ENCODE measurements around the gene PLEKHA8. TPM values are rescaled to one million over a fixed set of nuclear protein-coding genes. Genes with fewer than 3 reads are reported as not detected.
"Not testable (repeated sequence)": the region's sequence is repeated elsewhere in the genome, so short reads cannot be mapped to it uniquely, and the experiment has no call there.

The PLEKHA8 gene
- polyA plus RNA-seq, 6 donors from 2014 or later = 1.1 to 4.1 (median 3.1) TPM

DNA sequence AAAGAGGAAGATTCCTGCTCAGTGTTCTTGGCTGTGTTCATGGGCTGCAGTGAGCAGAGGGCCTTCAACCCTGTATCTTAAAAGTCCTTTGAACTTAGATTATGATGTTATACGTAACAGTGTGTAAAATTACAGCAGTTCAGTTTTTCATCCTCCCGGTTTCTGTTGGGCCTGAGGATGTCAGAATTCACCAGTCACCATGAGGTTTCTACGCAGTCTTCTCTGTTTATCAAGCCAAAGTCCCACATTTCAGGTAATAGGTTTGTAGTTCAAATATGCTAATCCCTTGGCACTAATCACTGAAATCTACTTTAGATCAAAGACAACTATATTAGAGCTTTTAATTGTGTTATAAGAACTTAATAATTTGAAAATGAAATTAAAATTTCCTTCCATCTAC, 24.9 kb downstream of the PLEKHA8 start:
- no peaks in the 10 kb centered on the region for H3K9me3 Mint-ChIP-seq
- H3K4me1 Mint-ChIP-seq = no peaks in the 10 kb centered on the region
- peaks cover 12 to 14% of the 10 kb centered on the region in 2 donors for H3K36me3 Mint-ChIP-seq
- no peaks in the 10 kb centered on the region for H3K27me3 Mint-ChIP-seq
- H3K27ac Mint-ChIP-seq = no peak overlapping the region
- no peak for ATAC-seq (ENCODE audit: low read depth in 2 of 2)
- H3K4me3 Mint-ChIP-seq = no peak overlapping the region
- DNase-seq = no peak

- Mint-ChIP-seq H3K9me3 (no peaks in the 10 kb centered on the region), H3K4me3 (no peak overlapping the region), H3K36me3 (peaks cover 0 to 5% of the 10 kb centered on the region in 2 donors), H3K27ac (no peak overlapping the region), H3K27me3 (no peaks in the 10 kb centered on the region), H3K4me1 (peaks cover 8 to 20% (median 14%) of the 10 kb centered on the region in 3 donors)
- no peak for ATAC-seq (ENCODE audit: low read depth in 2 of 2)
- no peak for DNase-seq
These were observed 29.5 kb downstream of the PLEKHA8 start for GRCh38 chr7:30057741-30058140.

DNA sequence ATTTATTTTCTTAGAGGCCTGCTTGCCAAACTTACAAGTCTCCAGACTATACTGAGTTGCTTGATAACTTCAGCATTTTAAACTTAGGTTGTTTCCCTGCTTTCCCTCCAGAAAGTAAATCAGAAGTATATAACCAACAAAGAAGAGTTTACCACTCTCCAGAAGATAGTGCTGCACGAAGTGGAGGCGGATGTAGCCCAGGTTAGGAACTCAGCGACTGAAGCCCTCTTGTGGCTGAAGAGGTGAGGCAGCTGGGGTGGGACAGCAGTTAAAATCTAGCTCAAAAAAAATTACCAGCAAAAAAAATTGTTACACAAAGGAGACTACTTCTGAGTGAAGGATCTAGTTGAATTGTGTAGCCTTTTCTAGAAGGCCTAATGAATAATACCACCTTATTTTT, 33.6 kb downstream of the PLEKHA8 start:
- not testable (repeated sequence) for H3K27me3 Mint-ChIP-seq, H3K4me3 Mint-ChIP-seq, H3K9me3 Mint-ChIP-seq, H3K36me3 Mint-ChIP-seq
- peak; percentile 86 to 89 for ATAC-seq (ENCODE audit: low read depth in 2 of 2)
- peak; percentile 34 for DNase-seq
- H3K27ac Mint-ChIP-seq = peak overlapping the region in 1 of 6 donors; percentile 62
- H3K4me1 Mint-ChIP-seq = peaks cover 8 to 20% (median 15%) of the 10 kb centered on the region in 3 donors

DNA sequence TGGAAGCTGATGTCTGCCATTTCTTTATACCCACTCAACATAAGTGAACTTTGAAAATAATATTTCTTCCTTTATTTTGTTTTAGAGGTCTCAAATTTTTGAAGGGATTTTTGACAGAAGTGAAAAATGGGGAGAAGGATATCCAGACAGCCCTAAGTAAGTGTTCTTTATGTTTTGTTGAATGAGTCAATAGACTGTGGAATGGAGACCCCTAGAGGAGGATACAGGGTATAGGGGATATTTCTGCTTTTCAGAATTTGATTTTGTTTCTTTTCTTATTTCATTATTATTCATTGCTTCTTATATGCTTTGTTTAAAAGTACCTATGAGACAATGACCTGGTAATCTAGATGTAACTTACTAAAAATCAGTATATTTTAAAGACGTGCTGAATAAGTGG, 34.4 kb downstream of the PLEKHA8 start:
- ATAC-seq (ENCODE audit: low read depth in 2 of 2) (peak; percentile 62 to 73), DNase-seq (peak; percentile 33)
- peak overlapping the region in 1 of 6 donors; percentile 57 for H3K27ac Mint-ChIP-seq
- H3K27me3 Mint-ChIP-seq = no peaks in the 10 kb centered on the region
- peaks cover 0 to 1% of the 10 kb centered on the region in 2 donors for H3K36me3 Mint-ChIP-seq
- peaks cover 8 to 20% (median 15%) of the 10 kb centered on the region in 3 donors for H3K4me1 Mint-ChIP-seq
- peak overlapping the region in 1 of 8 donors; percentile 2 for H3K4me3 Mint-ChIP-seq
- H3K9me3 Mint-ChIP-seq = no peaks in the 10 kb centered on the region

- no peak for DNase-seq
- ATAC-seq (ENCODE audit: low read depth in 2 of 2) = no peak
- Mint-ChIP-seq H3K36me3 (peaks cover 0 to 4% of the 10 kb centered on the region in 2 donors), H3K4me1 (peaks cover 4 to 13% (median 8%) of the 10 kb centered on the region in 3 donors), H3K4me3 (no peak overlapping the region), H3K9me3 (no peaks in the 10 kb centered on the region), H3K27me3 (no peaks in the 10 kb centered on the region), H3K27ac (peak overlapping the region in 1 of 6 donors; percentile 44)
These were observed 37.5 kb downstream of the PLEKHA8 start for GRCh38 chr7:30065746-30066145.

GRCh38 chr7:30066687-30067086, 38.5 kb downstream of the PLEKHA8 start:
- DNase-seq (no peak), ATAC-seq (ENCODE audit: low read depth in 2 of 2) (no peak)
- Mint-ChIP-seq H3K27me3 (no peaks in the 10 kb centered on the region), H3K36me3 (peaks cover 8 to 9% of the 10 kb centered on the region in 2 donors), H3K9me3 (no peaks in the 10 kb centered on the region), H3K27ac (no peak overlapping the region), H3K4me1 (peaks cover 4 to 10% (median 8%) of the 10 kb centered on the region in 3 donors), H3K4me3 (no peak overlapping the region)

- no peaks in the 10 kb centered on the region for H3K4me1 Mint-ChIP-seq
- no peaks in the 10 kb centered on the region for H3K9me3 Mint-ChIP-seq
- H3K4me3 Mint-ChIP-seq = no peak overlapping the region
- no peak for ATAC-seq (ENCODE audit: low read depth in 2 of 2)
- H3K36me3 Mint-ChIP-seq = peaks cover 8 to 9% of the 10 kb centered on the region in 2 donors
- no peaks in the 10 kb centered on the region for H3K27me3 Mint-ChIP-seq
- no peak for DNase-seq
- no peak overlapping the region for H3K27ac Mint-ChIP-seq
These were observed 39.9 kb downstream of the PLEKHA8 start for GRCh38 chr7:30068117-30068516.

- H3K4me3 Mint-ChIP-seq = no peak overlapping the region
- H3K36me3 Mint-ChIP-seq = peaks cover 8 to 9% of the 10 kb centered on the region in 2 donors
- H3K27ac Mint-ChIP-seq = peak overlapping the region in 1 of 6 donors; percentile 9
These were observed 41.1 kb downstream of the PLEKHA8 start for GRCh38 chr7:30069096-30069867.

DNA sequence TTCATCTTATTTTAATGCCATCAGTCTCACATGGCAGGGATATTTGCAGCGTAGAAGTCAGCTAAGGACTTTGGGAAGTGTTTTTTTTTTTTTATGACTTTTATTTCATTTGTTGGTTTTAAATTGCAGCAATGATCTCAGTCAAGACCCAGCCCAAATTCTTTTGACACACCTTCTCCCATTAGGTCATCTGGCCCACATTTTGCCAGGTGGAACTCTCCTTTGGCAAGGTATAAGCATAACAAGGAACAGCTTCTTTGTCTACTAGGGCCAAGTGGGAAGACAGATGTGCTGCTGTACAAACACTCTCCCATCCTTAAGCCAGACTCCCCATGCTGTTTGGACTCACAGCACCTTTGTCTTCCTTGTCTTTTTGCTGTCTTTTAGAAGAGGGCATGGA, 41.8 kb downstream of the PLEKHA8 start:
- Mint-ChIP-seq H3K27ac (peak overlapping the region in 1 of 6 donors; percentile 11), H3K9me3 (no peaks in the 10 kb centered on the region), H3K27me3 (no peaks in the 10 kb centered on the region), H3K4me1 (no peaks in the 10 kb centered on the region), H3K4me3 (no peak overlapping the region), H3K36me3 (peaks cover 8 to 9% of the 10 kb centered on the region in 2 donors)
- DNase-seq (no peak), ATAC-seq (ENCODE audit: low read depth in 2 of 2) (no peak)

More at GRCh38 chr7:30069096-30069867, 41.1 kb downstream of the PLEKHA8 start:
- Mint-ChIP-seq H3K4me1 (no peaks in the 10 kb centered on the region), H3K27me3 (no peaks in the 10 kb centered on the region), H3K9me3 (no peaks in the 10 kb centered on the region)
- DNase-seq (no peak), ATAC-seq (ENCODE audit: low read depth in 2 of 2) (no peak)

DNA sequence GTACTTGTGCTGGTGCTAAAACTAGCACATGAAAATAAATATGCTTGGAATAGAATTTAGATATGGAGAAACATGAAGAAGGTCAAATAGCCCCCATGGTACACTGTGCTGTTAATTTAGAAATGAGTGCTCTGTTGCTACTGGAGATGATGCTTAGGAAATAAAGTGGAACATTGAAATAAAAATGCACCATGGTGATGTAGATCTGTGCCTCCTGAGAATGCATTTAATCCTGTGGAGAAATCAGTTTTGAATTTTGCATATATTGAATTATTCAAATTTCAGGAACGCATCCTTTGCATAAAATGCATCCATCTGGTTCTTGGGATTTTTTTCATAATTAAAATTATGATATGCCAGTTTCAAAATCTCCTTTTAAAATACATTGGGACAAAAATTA, 44.5 kb downstream of the PLEKHA8 start:
- Mint-ChIP-seq H3K4me3 (no peak overlapping the region), H3K27me3 (no peaks in the 10 kb centered on the region), H3K27ac (peak overlapping the region in 1 of 6 donors; percentile 58), H3K36me3 (peaks cover 7 to 8% of the 10 kb centered on the region in 2 donors), H3K9me3 (no peaks in the 10 kb centered on the region), H3K4me1 (no peaks in the 10 kb centered on the region)
- DNase-seq (no peak), ATAC-seq (ENCODE audit: low read depth in 2 of 2) (no peak)

DNA sequence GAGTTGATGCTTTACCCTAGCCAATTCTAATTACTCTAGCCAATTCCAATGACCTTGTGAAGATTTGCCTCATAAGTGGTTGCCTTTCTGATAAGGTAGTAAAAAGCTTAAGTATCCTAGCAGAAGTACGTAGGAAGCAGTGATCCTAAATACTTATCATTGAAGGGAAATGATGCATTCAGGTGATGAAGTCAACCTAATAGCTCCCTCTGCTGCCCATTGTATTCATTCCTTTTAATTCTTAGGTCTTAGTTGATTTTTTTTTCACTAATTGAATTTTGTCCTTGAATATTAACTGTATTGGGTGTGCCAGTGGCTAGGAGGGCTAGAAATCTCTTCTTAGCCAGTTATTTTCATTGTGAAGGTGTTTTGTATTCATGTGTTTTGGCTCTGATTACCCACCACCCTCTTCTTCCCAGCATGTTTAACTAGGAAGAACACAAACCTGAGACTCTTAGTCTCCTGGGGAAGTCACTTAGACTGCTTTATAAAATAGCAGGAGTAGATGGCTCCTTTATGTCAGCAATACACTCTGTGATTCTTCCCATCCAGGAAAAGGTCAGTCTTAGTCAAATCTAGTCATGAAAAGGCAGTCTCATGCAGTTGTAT, 46.3 kb downstream of the PLEKHA8 start:
- peaks cover 8 to 10% of the 10 kb centered on the region in 2 donors for H3K36me3 Mint-ChIP-seq
- H3K27ac Mint-ChIP-seq = no peak overlapping the region
- no peak overlapping the region for H3K4me3 Mint-ChIP-seq

DNA sequence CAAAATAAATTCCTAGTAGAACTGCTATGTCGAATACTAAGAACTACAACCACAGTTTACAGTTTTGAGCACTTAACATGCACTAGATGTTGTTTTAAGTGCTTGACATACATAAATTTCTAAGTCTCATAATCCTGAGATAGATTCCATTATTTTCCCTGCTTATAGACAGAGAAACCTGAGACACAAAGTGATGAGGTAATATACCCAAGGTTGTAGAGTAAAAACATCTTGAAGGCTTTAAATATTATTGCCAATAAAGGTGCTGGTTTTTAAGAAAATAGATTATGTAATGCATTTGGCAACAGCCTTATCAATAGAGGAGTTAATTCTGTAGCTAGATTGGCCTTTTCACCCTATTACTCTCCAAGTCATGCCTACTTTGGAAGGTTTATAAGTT, 48.2 kb downstream of the PLEKHA8 start:
- no peaks in the 10 kb centered on the region for H3K4me1 Mint-ChIP-seq
- no peak overlapping the region for H3K27ac Mint-ChIP-seq
- no peaks in the 10 kb centered on the region for H3K27me3 Mint-ChIP-seq
- peaks cover 3 to 11% of the 10 kb centered on the region in 2 donors for H3K36me3 Mint-ChIP-seq
- ATAC-seq (ENCODE audit: low read depth in 2 of 2) (no peak), DNase-seq (no peak)
- no peaks in the 10 kb centered on the region for H3K9me3 Mint-ChIP-seq
- no peak overlapping the region for H3K4me3 Mint-ChIP-seq

More for the DNA sequence above, 46.3 kb downstream of the PLEKHA8 start:
- DNase-seq (peak; percentile 3), ATAC-seq (ENCODE audit: low read depth in 2 of 2) (no peak)
- no peaks in the 10 kb centered on the region for H3K4me1 Mint-ChIP-seq
- no peaks in the 10 kb centered on the region for H3K9me3 Mint-ChIP-seq
- H3K27me3 Mint-ChIP-seq = no peaks in the 10 kb centered on the region

- no peaks in the 10 kb centered on the region for H3K9me3 Mint-ChIP-seq
- DNase-seq (no peak), ATAC-seq (ENCODE audit: low read depth in 2 of 2) (no peak)
- H3K27ac Mint-ChIP-seq = no peak overlapping the region
- H3K4me3 Mint-ChIP-seq = no peak overlapping the region
- H3K36me3 Mint-ChIP-seq = peaks cover 0 to 13% of the 10 kb centered on the region in 2 donors
- no peaks in the 10 kb centered on the region for H3K4me1 Mint-ChIP-seq
- no peaks in the 10 kb centered on the region for H3K27me3 Mint-ChIP-seq
These were observed 50.1 kb downstream of the PLEKHA8 start for GRCh38 chr7:30078280-30078679.

- Mint-ChIP-seq H3K4me3 (no peak overlapping the region), H3K27me3 (no peaks in the 10 kb centered on the region), H3K36me3 (peaks cover 0 to 13% of the 10 kb centered on the region in 2 donors), H3K9me3 (no peaks in the 10 kb centered on the region), H3K27ac (no peak overlapping the region), H3K4me1 (no peaks in the 10 kb centered on the region)
- no peak for ATAC-seq (ENCODE audit: low read depth in 2 of 2)
- no peak for DNase-seq
These were observed 51.7 kb downstream of the PLEKHA8 start for GRCh38 chr7:30079880-30080279.

All from naive B cell (primary cell).